PC-3 (cell line): ENCODE results near the gene RABL6. TPM values are rescaled to one million over a fixed set of nuclear protein-coding genes. Genes with fewer than 3 reads are reported as not detected.

ENCODE experiments used
- ATAC-seq: fragments of 200-7000 bp; cut with Tn5 transposase; 2 replicates; pipeline ENCODE4 v1.9.1; 2020; ENCODE audit warnings: mild to moderate bottlenecking, moderate library complexity
- BruUV-seq: library from RNA; stranded (reverse); fragments of 400-500 nt; replicated peaks from 2 replicates; lab custom pipeline; 2021; lab: Mats Ljungman, UMichigan
- CTCF ChIA-PET: fragments of 300-600 bp; sonication (Branson Sonifier 250); formaldehyde crosslinking; loops from one replicate; lab custom pipeline; 2022; ENCODE audit warnings: antibody characterized with exemption; lab: Charles Lee
- POLR2A ChIA-PET: fragments of 300-600 bp; sonication (Branson Sonifier 250); formaldehyde crosslinking; loops from one replicate; lab custom pipeline; 2022; ENCODE audit warnings: antibody characterized with exemption; ENCODE audit not compliant: unreplicated experiment; lab: Charles Lee
- DNase-seq: peaks from one replicate; pipeline ENCODE4 v3.0.0-alpha.2; 2015
- H2AFZ ChIP-seq: fragments of 300-600 bp; sonication (generic); 2 replicates; pipeline ENCODE4 v1.6.0; 2016; ENCODE audit warnings: antibody characterized with exemption, low read length
- H3F3A ChIP-seq: fragments of 300-600 bp; sonication (generic); one replicate; pipeline ENCODE4 v1.6.0; 2017; ENCODE audit warnings: antibody characterized with exemption, low read length, control low read depth, mild to moderate bottlenecking; ENCODE audit not compliant: unreplicated experiment
- H3K27ac ChIP-seq: fragments of 300-600 bp; sonication (generic); 2 replicates; pipeline ENCODE4 v1.5.1; 2016; ENCODE audit warnings: mild to moderate bottlenecking, low read length
- H3K27me3 ChIP-seq: fragments of 300-600 bp; sonication (generic); 2 replicates; pipeline ENCODE4 v1.6.1; 2016; ENCODE audit warnings: low read length, mixed read lengths
- H3K36me3 ChIP-seq: fragments of 300-600 bp; sonication (generic); 2 replicates; pipeline ENCODE4 v1.6.1; 2016; ENCODE audit warnings: low read depth, mixed run types, low read length, mixed read lengths
- H3K4me1 ChIP-seq: fragments of 300-600 bp; sonication (generic); 2 replicates; pipeline ENCODE4 v1.5.1; 2016; ENCODE audit warnings: low read length; ENCODE audit not compliant: insufficient read depth
- H3K4me2 ChIP-seq: fragments of 300-600 bp; sonication (generic); 2 replicates; pipeline ENCODE4 v1.6.0; 2016; ENCODE audit warnings: low read length
- H3K4me3 ChIP-seq: fragments of 300-600 bp; sonication (generic); 2 replicates; pipeline ENCODE4 v1.5.1; 2016; ENCODE audit warnings: mild to moderate bottlenecking, low read length, mixed read lengths
- H3K79me2 ChIP-seq: fragments of 300-600 bp; sonication (generic); 2 replicates; pipeline ENCODE4 v1.6.1; 2017; ENCODE audit warnings: low read length, mixed read lengths
- H3K9ac ChIP-seq: fragments of 300-600 bp; sonication (generic); 2 replicates; pipeline ENCODE4 v1.6.0; 2016; ENCODE audit warnings: mild to moderate bottlenecking, low read length
- H3K9me2 ChIP-seq: fragments of 300-600 bp; sonication (generic); replicated peaks from 2 replicates; pipeline ENCODE4 v1.6.1; 2016; ENCODE audit warnings: mixed run types, low read length, mixed read lengths
- H3K9me3 ChIP-seq: fragments of 300-600 bp; sonication (generic); 2 replicates; pipeline ENCODE4 v1.6.1; 2016; ENCODE audit warnings: low read length, mixed read lengths
- H4K20me1 ChIP-seq: fragments of 300-600 bp; sonication (generic); 2 replicates; pipeline ENCODE4 v1.6.1; 2016; ENCODE audit warnings: low read length, mixed read lengths
- CTCF ChIP-seq: fragments of 300-600 bp; sonication (generic); conservative IDR thresholded peaks from 2 replicates; pipeline ENCODE4 v1.5.1; 2017; ENCODE audit warnings: antibody characterized with exemption, low read depth, mild to moderate bottlenecking, low read length
- EZH2 ChIP-seq: fragments of 300-600 bp; sonication (generic); IDR thresholded peaks from one replicate; pipeline ENCODE4 v1.6.1; 2017; ENCODE audit warnings: antibody characterized with exemption, mild to moderate bottlenecking, low read length; ENCODE audit not compliant: unreplicated experiment
- EZH2phosphoT487 ChIP-seq: fragments of 300-600 bp; sonication (generic); IDR thresholded peaks from 2 replicates; pipeline ENCODE4 v1.6.1; 2018; ENCODE audit warnings: mild to moderate bottlenecking, antibody characterized with exemption, low read length, borderline replicate concordance
- intact Hi-C: fragments of 100-400 bp; cut with micrococcal nuclease; formaldehyde crosslinking; loops from 2 replicates; pipeline ENCODE4 v1.9.0; 2023
- total RNA-seq: library from RNA; depleted of rRNA; stranded (reverse); fragments of >200 nt; gene quantifications from 2 replicates; pipeline ENCODE4 v1.2.3, GENCODE V29; 2014

Gene RABL6
- total RNA-seq, 1 experiment from 2014 or later: 84.3 TPM

DNA sequence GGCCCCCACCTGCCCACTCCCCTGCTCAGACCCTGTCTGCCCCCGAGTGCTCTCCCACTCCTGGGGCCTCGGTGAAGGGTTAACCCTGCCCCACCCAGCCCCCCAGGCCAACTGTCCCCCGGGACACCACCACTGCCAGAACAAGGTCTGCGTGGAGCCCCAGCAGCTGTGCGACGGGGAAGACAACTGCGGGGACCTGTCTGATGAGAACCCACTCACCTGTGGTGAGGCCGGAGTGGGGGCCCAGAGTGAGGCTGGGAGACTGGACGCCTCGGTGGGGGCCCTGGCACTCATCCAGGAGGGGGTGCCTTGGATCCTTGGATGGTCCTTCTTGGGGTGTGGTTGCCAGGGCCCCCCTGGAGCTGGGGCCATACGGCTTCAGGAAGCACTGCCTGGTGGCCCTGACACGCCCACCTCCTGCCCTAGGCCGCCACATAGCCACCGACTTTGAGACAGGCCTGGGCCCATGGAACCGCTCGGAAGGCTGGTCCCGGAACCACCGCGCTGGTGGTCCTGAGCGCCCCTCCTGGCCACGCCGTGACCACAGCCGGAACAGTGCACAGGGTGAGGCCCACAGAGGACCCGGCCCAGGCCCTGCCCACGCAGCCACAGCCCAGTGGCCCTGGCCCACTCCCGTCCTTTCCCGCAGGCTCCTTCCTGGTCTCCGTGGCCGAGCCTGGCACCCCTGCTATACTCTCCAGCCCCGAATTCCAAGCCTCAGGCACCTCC lies 46.5 kb downstream of the RABL6 start:
- Histone ChIP-seq H2AFZ (no peak overlapping the region), H3K9me3 (no peaks in the 10 kb centered on the region), H3K9me2 (no peaks in the 10 kb centered on the region), H3K36me3 (no peaks in the 10 kb centered on the region), H3K4me2 (no peak overlapping the region), H3K4me1 (peaks cover 8% of the 10 kb centered on the region), H3K27me3 (no peaks in the 10 kb centered on the region), H3K79me2 (no peaks in the 10 kb centered on the region), H3K27ac (no peak overlapping the region), H4K20me1 (no peaks in the 10 kb centered on the region), H3K9ac (no peak overlapping the region), H3F3A (no peaks in the 10 kb centered on the region), H3K4me3 (no peak overlapping the region)
- BruUV-seq: no TSS peak
- ChIA-PET CTCF (no interaction called here), POLR2A (no interaction called here)
- intact Hi-C loops: no loop called here
- DNase-seq (no peak), ATAC-seq (no peak)
- TF ChIP-seq EZH2: no peak
- TF ChIP-seq CTCF: no peak
- no peak for TF ChIP-seq EZH2phosphoT487

DNA sequence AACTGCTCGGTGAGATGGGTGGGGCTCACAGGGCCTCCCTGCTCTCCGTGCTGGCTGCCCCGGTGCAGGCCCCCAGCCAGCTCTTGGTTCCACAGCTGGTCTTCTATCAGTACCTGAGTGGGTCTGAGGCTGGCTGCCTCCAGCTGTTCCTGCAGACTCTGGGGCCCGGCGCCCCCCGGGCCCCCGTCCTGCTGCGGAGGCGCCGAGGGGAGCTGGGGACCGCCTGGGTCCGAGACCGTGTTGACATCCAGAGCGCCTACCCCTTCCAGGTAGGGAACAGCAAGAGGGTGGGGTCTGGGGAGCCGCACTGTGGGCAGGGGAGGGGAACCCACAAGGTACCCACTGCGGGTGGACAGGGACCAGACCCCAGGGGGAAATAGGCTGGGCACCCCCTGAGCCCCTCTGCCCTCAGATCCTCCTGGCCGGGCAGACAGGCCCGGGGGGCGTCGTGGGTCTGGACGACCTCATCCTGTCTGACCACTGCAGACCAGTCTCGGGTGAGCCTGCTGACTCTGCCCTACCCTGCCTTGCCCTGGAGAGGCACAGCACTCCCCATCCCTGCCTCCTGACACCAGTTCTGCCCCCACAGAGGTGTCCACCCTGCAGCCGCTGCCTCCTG lies 47.2 kb downstream of the RABL6 start:
- H3K4me2 ChIP-seq: no peak overlapping the region
- no peaks in the 10 kb centered on the region for H3K79me2 ChIP-seq
- no peak overlapping the region for H3K27ac ChIP-seq
- H3K9me3 ChIP-seq: no peaks in the 10 kb centered on the region
- no peaks in the 10 kb centered on the region for H3K36me3 ChIP-seq
- ChIA-PET CTCF (interaction anchor here (0.5 kb wide), 1 partner anchor 180 kb away, joined by 5 read pairs; no protein-coding TSS in a partner anchor), POLR2A (no interaction called here)
- DNase-seq: no peak
- intact Hi-C loops: no loop called here
- TF ChIP-seq EZH2 (no peak), EZH2phosphoT487 (no peak), CTCF (no peak)
- no peak overlapping the region for H3K4me3 ChIP-seq
- no peaks in the 10 kb centered on the region for H3K27me3 ChIP-seq
- no peak overlapping the region for H2AFZ ChIP-seq
- no peak for ATAC-seq
- H3K9me2 ChIP-seq: no peaks in the 10 kb centered on the region
- no peak overlapping the region for H3K9ac ChIP-seq
- no peaks in the 10 kb centered on the region for H4K20me1 ChIP-seq
- H3F3A ChIP-seq: no peaks in the 10 kb centered on the region
- no TSS peak for BruUV-seq
- H3K4me1 ChIP-seq: peaks cover 4% of the 10 kb centered on the region
